Keratinocyte (primary cell): ENCODE results near the gene ERVH48-1.

ENCODE experiments used
- EZH2 ChIP-seq: IDR thresholded peaks from one replicate; pipeline ENCODE4 v1.6.1; 2012; ENCODE audit warnings: inconsistent platforms, mild to moderate bottlenecking, low read length, moderate library complexity
- TF ChIP-seq, protein P1 (sequence below), 3 experiments: IDR thresholded peaks in 1 of 3; conservative IDR thresholded peaks in 1 of 3; optimal IDR thresholded peaks in 1 of 3; 2 replicates in 2 of 3; 3 replicates in 1 of 3; pipeline versions ENCODE3 to v1.5.1; 2011; ENCODE audit warnings: low read length in 3 of 3, mild to moderate bottlenecking in 3 of 3, moderate library complexity in 2 of 3, control low read depth in 1 of 3, inconsistent platforms in 1 of 3; ENCODE audit not compliant: insufficient read depth in 2 of 3; ENCODE audit errors: extremely low read depth in 1 of 3

DNA sequence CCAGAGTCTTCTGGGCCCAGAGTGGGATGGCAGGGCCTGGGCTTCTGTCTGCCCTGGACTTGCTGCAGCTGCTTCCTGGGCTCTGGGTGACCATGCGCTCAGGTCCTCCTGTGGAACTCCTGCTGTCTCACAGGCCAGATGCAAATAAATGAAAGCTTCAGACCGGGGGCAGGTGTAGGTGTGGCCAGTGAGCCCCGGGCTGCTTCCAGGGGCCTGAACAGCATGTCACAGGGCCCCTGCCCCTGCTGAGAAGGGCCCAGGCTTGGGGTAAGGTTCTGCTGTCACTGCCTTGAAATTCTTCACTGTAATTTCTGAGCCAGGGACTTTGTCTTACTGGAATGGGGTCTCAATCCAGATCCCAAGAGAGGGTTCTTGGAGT lies 46.5 kb upstream of the ERVH48-1 start:
- TF ChIP-seq, protein P1, sequence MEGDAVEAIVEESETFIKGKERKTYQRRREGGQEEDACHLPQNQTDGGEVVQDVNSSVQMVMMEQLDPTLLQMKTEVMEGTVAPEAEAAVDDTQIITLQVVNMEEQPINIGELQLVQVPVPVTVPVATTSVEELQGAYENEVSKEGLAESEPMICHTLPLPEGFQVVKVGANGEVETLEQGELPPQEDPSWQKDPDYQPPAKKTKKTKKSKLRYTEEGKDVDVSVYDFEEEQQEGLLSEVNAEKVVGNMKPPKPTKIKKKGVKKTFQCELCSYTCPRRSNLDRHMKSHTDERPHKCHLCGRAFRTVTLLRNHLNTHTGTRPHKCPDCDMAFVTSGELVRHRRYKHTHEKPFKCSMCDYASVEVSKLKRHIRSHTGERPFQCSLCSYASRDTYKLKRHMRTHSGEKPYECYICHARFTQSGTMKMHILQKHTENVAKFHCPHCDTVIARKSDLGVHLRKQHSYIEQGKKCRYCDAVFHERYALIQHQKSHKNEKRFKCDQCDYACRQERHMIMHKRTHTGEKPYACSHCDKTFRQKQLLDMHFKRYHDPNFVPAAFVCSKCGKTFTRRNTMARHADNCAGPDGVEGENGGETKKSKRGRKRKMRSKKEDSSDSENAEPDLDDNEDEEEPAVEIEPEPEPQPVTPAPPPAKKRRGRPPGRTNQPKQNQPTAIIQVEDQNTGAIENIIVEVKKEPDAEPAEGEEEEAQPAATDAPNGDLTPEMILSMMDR (optimal IDR thresholded peaks at IDR 0.05 in 1 of 3, IDR thresholded peaks at IDR 0.05 in 1 of 3, conservative IDR thresholded peaks at IDR 0.05 in 1 of 3; ENCODE audit: extremely low read depth in 1 of 3, insufficient read depth in 2 of 3, low read length in 3 of 3): no peak
- TF ChIP-seq EZH2: no peak
